ENCODE results near the gene OR10A3. TPM values are rescaled to one million over a fixed set of nuclear protein-coding genes. Genes with fewer than 3 reads are reported as not detected.

The OR10A3 gene
- total RNA-seq, 6 experiments from 2014 or later = not detected

DNA sequence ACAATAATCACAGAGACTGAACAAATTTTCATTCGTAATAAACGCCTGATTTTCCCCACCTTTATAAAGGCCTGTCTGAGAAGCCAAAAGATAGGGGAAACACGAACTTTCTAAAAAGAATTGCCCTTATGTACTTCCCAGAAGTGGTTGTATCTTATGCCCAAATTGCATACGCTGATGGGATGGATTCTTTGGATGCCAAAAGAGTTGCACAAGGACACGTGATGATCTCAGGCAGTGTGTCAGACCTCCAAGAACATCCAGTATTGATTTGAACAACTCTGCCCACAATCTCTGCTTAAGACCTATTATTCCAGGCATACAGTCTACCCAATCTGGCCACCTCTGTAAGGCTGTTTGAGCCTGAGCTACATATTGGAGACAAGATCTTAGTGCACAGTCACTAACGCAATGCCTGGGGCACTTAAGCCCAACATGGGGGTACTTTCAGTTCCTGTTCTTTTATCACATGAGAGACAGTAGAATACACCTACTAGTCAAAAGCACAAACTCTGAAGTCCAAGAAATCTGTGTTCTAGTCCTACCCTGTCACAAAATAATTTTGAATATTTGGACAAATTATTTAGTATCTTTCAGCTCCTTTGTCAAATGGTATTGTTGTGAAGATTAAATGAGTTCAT is 49.3 kb downstream of the OR10A3 start:
- Histone ChIP-seq H3K36me3 (no peaks in the 10 kb centered on the region), H3K27ac (no peak overlapping the region), H3K4me3 (no peak overlapping the region), H3K27me3 (no peaks in the 10 kb centered on the region), H3K9me3 (no peaks in the 10 kb centered on the region), H3K4me1 (peaks cover 0 to 43% (median 21%) of the 10 kb centered on the region in 4 donors)
- DNase-seq = no peak
- TF ChIP-seq POLR2A (IDR thresholded peaks at IDR 0.05) = no peak
- 22% methylated on average over 5 of the region's 6 CpGs for WGBS (ENCODE audit: insufficient coverage, low coverage, low lambda C conversion rate, missing lambda C conversion rate)
- intact Hi-C loops (cut with DNase I) = loop anchor here (5.0 kb wide), 1 partner anchor 95 kb away; the partner anchor contains the start of gene EIF3F (in 2 of the 2)
- no peak for ATAC-seq

DNA sequence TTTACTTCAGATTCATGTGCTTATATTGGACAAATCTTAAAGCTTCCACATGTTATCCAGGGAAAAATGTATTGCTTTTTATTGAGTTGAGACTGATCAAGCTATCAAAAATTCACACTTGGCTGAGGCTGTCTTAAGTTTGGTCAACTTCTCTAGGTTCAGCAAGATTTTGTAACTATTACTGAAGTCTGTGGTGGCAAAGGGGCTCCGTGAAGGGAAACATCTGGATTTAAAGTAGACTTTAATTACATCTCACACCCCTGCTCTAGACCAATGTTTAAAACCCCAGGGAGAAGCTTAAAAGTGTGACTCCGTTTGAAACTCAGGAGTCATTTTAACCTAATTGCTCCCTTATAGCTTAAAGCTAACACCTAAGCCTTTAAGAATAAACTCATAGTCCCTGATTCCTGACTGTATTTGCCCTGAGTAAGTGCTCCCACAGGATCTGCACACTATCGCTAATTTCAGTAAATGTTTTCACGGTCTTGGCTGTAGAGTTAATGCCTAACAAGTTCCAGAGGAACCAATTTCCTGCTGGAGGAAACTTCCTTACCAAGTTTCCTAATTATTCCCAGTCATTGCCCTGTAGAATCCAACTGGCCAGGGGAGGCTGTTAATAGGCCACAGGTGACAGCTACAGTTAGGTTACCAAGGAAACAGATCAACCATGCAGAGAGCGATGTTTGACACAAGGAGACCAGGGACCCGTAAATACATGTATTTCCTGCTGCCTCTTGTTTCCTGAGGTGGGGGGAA is 50.9 kb downstream of the OR10A3 start:
- no peaks in the 10 kb centered on the region for H3K27me3 ChIP-seq
- no peaks in the 10 kb centered on the region for H3K36me3 ChIP-seq
- peaks cover 0 to 29% (median 13%) of the 10 kb centered on the region in 4 donors for H3K4me1 ChIP-seq
- 18% methylated on average over 6 of the region's 6 CpGs for WGBS (ENCODE audit: insufficient coverage, low coverage, low lambda C conversion rate, missing lambda C conversion rate)
- TF ChIP-seq, protein P1, sequence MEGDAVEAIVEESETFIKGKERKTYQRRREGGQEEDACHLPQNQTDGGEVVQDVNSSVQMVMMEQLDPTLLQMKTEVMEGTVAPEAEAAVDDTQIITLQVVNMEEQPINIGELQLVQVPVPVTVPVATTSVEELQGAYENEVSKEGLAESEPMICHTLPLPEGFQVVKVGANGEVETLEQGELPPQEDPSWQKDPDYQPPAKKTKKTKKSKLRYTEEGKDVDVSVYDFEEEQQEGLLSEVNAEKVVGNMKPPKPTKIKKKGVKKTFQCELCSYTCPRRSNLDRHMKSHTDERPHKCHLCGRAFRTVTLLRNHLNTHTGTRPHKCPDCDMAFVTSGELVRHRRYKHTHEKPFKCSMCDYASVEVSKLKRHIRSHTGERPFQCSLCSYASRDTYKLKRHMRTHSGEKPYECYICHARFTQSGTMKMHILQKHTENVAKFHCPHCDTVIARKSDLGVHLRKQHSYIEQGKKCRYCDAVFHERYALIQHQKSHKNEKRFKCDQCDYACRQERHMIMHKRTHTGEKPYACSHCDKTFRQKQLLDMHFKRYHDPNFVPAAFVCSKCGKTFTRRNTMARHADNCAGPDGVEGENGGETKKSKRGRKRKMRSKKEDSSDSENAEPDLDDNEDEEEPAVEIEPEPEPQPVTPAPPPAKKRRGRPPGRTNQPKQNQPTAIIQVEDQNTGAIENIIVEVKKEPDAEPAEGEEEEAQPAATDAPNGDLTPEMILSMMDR (IDR thresholded peaks at IDR 0.05) = no peak
- no peak for TF ChIP-seq POLR2A (IDR thresholded peaks at IDR 0.05)
- H3K27ac ChIP-seq = no peak overlapping the region
- intact Hi-C loops (cut with DNase I) = loop anchor here (5.0 kb wide), 1 partner anchor 97 kb away; the partner anchor contains the start of gene EIF3F (in 2 of the 2)
- ATAC-seq = no peak
- DNase-seq = no peak
- no peak overlapping the region for H3K4me3 ChIP-seq
- no peaks in the 10 kb centered on the region for H3K9me3 ChIP-seq

DNA sequence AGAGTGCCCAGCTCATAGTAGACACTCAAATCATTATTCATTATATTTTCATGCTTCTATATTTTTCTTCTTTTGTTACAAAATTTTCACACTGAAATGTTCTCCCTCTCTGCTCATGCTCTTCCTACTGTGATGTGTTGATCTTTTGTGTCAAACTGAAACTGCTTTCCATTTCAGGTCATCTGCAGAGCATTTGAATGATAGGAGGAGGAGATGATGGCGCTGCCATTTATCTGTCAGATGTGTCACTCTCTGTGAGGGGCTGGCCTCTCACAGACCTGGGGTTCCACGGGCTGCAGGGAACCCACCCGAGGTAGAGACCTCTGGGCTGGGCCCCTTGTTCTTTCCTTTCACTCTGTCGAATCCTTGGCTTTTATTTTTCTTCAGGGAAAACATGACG is 51.5 kb downstream of the OR10A3 start:
- Histone ChIP-seq H3K4me1 (peaks cover 0 to 23% (median 10%) of the 10 kb centered on the region in 4 donors), H3K36me3 (no peaks in the 10 kb centered on the region), H3K4me3 (no peak overlapping the region), H3K9me3 (no peaks in the 10 kb centered on the region), H3K27ac (no peak overlapping the region), H3K27me3 (no peaks in the 10 kb centered on the region)
- DNase-seq (no peak), ATAC-seq (no peak)
- WGBS (ENCODE audit: insufficient coverage, low coverage, low lambda C conversion rate, missing lambda C conversion rate) = 37% methylated on average over 5 of the region's 5 CpGs
- intact Hi-C loops (cut with DNase I) = loop anchor here (5.0 kb wide), 1 partner anchor 97 kb away; the partner anchor contains the start of gene EIF3F (in 2 of the 2)
- no peak for TF ChIP-seq POLR2A (IDR thresholded peaks at IDR 0.05)
- TF ChIP-seq, protein P1 (IDR thresholded peaks at IDR 0.05) = no peak

Small RNA genes within 50 kb of the gene (small RNA-seq; reads per million reads assigned to genes)
- 0 reads per million in 2 experiments for gene COX6CP5
- 0 reads per million in 2 experiments for gene RNU6-943P

Other genes starting within 250 kb of the OR10A3 start
- gene OVCH2, start 235.2 kb downstream of the OR10A3 start, total RNA-seq = not detected
- not detected for gene OR5P2, start 144.8 kb downstream of the OR10A3 start, total RNA-seq
- gene OR5P3, start 110.9 kb downstream of the OR10A3 start, total RNA-seq = not detected
- not detected for gene OR10A6, start 10.4 kb downstream of the OR10A3 start, total RNA-seq
- gene NLRP10, start 23.7 kb upstream of the OR10A3 start, total RNA-seq = not detected
- 10 to 100 TPM; 69.9 to 97.0 (median 84.0) TPM for gene EIF3F, start 45.6 kb upstream of the OR10A3 start, total RNA-seq
- gene TUB, start 139.5 kb upstream of the OR10A3 start, total RNA-seq = 1 to 10 TPM in 2 of 6 experiments, under 1 TPM in 4; 0.42 to 3.1 (median 0.89) TPM
- gene RIC3, start 227.3 kb upstream of the OR10A3 start, total RNA-seq = 1 to 10 TPM; 1.4 to 7.3 (median 3.6) TPM

Data from right lobe of liver (tissue), 6 donors.